ENCODE measurements around the gene SHROOM1. TPM values are rescaled to one million over a fixed set of nuclear protein-coding genes. Genes with fewer than 3 reads are reported as not detected.
"Not testable (repeated sequence)": the region's sequence is repeated elsewhere in the genome, so short reads cannot be mapped to it uniquely, and the experiment has no call there.

The SHROOM1 gene
- total RNA-seq, 1 donor = 0.52 TPM

DNA sequence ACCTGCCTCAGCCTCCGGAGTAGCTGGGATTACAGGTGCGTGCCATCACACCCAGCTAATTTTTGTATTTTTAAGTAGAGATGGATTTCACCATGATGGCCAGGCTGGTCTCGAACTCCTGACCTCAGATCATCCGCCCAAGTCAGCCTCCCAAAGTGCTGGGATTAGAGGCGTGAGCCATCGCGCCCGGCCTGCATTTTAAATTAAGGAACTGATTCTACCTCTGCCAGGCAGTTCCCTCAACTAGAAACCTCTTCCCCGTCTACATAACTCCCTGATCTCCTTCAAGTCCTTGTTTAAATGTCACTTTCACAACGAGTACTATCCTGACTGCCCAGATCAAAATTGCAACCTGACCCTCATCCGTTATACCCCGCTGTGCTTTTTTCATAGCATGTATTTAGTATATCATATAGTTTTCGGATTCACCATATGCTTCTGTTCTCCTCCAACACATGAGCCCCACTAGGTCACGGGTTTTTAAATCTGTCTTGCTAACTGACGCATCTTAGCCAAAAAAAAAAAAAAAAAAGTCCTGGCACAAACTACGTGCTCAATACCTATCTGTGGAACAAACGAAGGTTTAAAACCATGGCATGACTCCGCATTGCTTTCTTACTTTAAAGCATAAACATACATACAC is 18.2 kb downstream of the SHROOM1 start:
- H3K4me3 ChIP-seq (ENCODE audit: low read length) = no peak overlapping the region
- H3K4me1 ChIP-seq (ENCODE audit: insufficient read depth, low read length) = peaks cover 21% of the 10 kb centered on the region
- no peaks in the 10 kb centered on the region for H3K9me3 ChIP-seq (ENCODE audit: low read depth, low read length)
- H3K27me3 ChIP-seq (ENCODE audit: insufficient read depth, low read length) = peaks cover 62% of the 10 kb centered on the region

DNA sequence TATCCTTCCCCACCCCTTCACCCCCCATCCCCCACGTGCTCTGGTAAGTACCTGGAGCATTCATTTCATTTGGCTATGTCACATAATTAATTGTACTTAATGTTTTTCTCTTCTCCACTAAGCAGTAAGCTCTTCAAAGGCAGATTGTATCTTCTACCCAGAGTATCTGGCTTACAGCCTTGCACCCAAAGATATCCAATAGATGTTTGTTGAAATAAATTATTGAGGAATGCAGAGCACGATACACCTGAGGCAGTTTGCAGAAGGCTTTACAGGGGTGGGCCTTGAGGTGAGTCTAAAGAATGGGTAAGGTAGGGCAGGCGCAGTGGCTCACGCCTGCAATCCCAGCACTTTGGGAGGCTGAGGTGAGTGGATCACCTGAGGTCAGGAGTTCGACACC is 19.8 kb downstream of the SHROOM1 start:
- Histone ChIP-seq H3K27me3 (ENCODE audit: insufficient read depth, low read length) (peaks cover 64% of the 10 kb centered on the region), H3K9me3 (ENCODE audit: low read depth, low read length) (no peaks in the 10 kb centered on the region), H3K4me3 (ENCODE audit: low read length) (no peak overlapping the region)

DNA sequence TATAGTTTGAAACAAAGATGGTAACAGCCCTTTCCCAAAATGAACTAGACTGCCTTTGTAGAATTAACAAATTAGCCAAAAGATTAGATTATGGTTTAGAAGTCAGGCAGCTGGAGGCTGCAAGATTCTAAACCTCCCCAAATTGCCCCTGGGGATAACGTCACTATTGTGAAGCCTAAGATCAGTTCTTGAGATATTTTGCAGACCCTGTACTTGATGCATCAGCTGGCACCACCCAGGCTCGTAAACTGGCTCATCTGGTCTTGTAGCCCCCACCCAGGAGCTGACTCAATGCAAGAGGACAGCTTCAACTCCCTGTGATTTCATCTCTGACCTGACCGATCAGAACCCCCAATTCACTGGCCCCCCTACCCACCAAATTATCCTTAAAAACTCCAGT is 21.6 kb downstream of the SHROOM1 start:
- Histone ChIP-seq H3K4me1 (ENCODE audit: insufficient read depth, low read length) (peaks cover 18% of the 10 kb centered on the region), H3K9me3 (ENCODE audit: low read depth, low read length) (no peaks in the 10 kb centered on the region), H3K27me3 (ENCODE audit: insufficient read depth, low read length) (peaks cover 49% of the 10 kb centered on the region), H3K4me3 (ENCODE audit: low read length) (no peak overlapping the region)

More for the DNA sequence above, 19.8 kb downstream of the SHROOM1 start:
- H3K4me1 ChIP-seq (ENCODE audit: insufficient read depth, low read length) = peaks cover 21% of the 10 kb centered on the region

DNA sequence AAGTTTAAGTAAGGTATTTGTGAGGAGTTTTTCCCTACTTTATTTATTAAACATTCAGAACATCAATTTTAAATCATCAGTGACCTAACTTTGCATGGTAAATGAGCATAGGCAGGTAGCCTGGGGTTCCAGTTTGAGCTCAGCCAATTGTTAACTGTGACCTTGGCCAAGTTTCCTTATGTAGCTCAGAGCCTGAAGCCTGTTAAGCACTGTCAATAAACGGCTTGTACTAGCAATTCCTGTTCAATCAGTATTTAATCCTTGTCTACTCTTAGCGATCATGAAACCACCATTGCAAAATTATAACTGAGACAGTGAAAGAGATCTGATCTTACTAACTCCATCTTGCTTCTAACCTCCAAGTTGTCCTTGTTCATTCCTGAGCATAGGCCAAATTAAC is 22.0 kb downstream of the SHROOM1 start:
- H3K4me1 ChIP-seq (ENCODE audit: insufficient read depth, low read length) = peaks cover 14% of the 10 kb centered on the region
- H3K27me3 ChIP-seq (ENCODE audit: insufficient read depth, low read length) = peaks cover 47% of the 10 kb centered on the region
- no peak overlapping the region for H3K4me3 ChIP-seq (ENCODE audit: low read length)
- no peaks in the 10 kb centered on the region for H3K9me3 ChIP-seq (ENCODE audit: low read depth, low read length)

DNA sequence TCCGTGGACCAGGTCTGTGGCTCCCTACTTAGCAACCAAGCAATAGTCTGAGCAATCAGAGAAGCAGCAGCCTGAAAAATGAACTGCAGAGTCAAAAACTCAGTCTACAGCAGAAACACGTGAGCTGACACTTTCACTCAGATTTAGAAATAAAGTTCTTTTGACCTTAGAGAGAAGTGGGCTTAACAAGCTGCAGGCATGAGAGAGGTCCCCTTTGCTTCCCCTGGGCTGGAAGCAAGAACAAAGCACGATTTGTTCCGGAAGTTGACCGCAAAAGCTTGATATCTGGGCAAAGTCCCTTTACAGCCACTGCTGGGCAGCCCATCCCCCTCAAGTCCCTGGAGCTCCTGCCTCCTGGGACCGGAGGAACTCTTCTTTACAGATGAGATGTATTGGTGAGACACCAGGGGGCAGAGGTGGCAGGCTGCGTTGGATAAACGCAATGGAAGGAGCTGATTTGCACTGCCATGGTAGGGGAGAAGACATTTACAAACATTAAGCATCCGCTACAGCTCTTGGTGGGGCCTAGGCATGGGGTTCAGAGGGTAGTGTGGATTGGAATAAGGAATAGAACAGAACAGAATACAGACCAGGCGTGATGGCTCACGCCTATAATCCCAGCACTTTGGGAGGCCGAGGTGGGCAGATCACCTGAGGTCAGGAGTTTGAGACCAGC is 23.1 kb downstream of the SHROOM1 start:
- peaks cover 5% of the 10 kb centered on the region for H3K4me1 ChIP-seq (ENCODE audit: insufficient read depth, low read length)
- peaks cover 41% of the 10 kb centered on the region for H3K27me3 ChIP-seq (ENCODE audit: insufficient read depth, low read length)
- H3K4me3 ChIP-seq (ENCODE audit: low read length) = no peak overlapping the region
- no peaks in the 10 kb centered on the region for H3K9me3 ChIP-seq (ENCODE audit: low read depth, low read length)

DNA sequence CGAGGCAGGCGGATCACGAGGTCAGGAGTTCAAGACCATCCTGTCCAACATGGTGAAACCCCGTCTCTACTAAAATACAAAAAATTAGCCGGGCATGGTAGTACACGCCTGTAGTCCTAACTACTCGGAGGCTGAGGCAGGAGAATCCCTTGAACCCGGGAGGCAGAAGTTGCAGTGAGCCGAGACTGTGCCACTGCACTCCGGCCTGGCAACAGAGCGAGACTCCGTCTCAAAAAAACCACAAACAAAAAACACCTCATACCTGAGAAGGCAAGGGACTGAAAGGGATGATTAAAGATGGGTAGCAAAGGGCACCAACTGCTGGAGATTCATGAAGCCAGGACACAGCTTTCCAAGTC is 23.7 kb downstream of the SHROOM1 start:
- not testable (repeated sequence) for H3K4me3 ChIP-seq (ENCODE audit: low read length); H3K4me1 ChIP-seq (ENCODE audit: insufficient read depth, low read length); H3K9me3 ChIP-seq (ENCODE audit: low read depth, low read length)
- peaks cover 40% of the 10 kb centered on the region for H3K27me3 ChIP-seq (ENCODE audit: insufficient read depth, low read length)

DNA sequence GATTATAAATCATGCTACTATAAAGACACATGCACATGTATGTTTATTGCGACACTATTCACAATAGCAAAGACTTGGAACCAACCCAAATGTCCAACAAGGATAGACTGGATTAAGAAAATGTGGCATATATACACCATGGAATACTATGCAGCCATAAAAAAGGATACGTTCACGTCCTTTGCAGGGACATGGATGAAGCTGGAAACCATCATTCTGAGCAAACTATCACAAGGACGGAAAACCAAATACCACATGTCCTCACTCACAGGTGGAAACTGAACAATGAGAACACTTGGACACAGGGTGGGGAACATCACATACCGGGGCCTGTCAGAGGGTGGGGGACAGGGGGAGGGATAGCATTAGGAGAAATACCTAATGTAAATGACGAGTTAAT is 24.6 kb downstream of the SHROOM1 start:
- not testable (repeated sequence) for H3K4me3 ChIP-seq (ENCODE audit: low read length); H3K9me3 ChIP-seq (ENCODE audit: low read depth, low read length); H3K4me1 ChIP-seq (ENCODE audit: insufficient read depth, low read length)
- peaks cover 39% of the 10 kb centered on the region for H3K27me3 ChIP-seq (ENCODE audit: insufficient read depth, low read length)

DNA sequence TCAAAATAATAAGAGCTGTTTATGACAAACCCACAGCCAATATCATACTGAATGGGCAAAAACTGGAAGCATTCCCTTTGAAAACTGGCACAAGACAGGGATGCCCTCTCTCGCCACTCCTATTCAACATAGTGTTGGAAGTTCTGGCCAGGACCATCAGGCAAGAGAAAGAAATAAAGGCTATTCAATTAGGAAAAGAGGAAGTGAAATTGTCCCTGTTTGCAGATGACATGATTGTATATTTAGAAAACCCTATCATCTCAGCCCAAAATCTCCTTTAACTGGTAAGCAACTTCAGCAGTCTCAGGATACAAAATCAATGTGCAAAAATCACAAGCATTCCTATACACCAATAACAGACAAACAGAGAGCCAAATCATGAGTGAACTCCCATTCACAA is 26.2 kb downstream of the SHROOM1 start:
- H3K27me3 ChIP-seq (ENCODE audit: insufficient read depth, low read length) = peaks cover 29% of the 10 kb centered on the region
- not testable (repeated sequence) for H3K4me1 ChIP-seq (ENCODE audit: insufficient read depth, low read length); H3K4me3 ChIP-seq (ENCODE audit: low read length); H3K9me3 ChIP-seq (ENCODE audit: low read depth, low read length)

DNA sequence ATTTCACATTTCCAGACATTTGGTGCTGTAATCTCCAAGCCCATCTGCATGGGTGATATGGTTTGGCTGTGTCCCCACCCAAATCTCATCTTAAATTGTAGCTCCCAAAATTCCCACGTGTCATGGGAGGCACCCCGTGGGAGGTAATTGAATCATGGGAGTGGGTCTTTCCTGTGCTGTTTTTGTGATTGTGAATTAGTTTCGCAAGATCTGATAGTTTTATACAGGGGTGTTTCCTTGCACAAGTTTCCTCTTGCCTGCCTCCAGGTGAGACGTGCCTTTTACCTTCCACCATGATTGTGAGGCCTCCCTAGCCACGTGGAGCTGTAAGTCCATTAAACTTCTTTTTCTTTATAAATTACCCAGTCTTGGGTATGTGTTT is 27.8 kb downstream of the SHROOM1 start:
- H3K27me3 ChIP-seq (ENCODE audit: insufficient read depth, low read length) = peaks cover 21% of the 10 kb centered on the region
- not testable (repeated sequence) for H3K9me3 ChIP-seq (ENCODE audit: low read depth, low read length); H3K4me3 ChIP-seq (ENCODE audit: low read length); H3K4me1 ChIP-seq (ENCODE audit: insufficient read depth, low read length)

DNA sequence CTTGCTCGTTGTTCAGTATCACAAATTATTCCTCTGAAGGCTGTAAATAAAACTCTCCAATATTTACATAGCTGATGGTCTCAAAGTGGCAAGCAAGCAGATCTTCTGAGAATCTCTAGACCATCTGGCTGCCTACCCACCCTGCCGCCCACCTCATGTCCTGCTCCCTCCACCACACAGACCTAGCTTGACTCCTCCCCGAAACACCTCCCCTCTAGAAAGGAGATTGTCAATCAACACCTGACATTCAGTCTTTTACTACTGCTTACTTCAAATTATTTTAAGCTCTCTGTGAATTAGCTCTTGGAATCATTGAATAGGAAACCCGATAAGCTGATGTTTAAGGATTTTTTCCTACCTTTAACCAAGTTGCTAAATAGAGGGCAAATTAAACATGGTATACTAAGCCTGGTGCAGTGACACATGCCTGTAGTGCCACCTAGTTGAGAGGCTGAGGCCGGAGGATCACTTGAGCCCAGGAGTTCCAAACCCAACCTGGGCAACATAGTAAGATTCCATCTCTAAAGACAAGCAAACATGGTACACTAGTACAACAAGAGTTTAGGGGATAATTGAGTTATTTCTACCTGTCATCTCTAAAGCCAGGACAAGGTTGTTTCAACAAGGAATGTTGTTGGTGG is 28.3 kb downstream of the SHROOM1 start:
- Histone ChIP-seq H3K27me3 (ENCODE audit: insufficient read depth, low read length) (peaks cover 20% of the 10 kb centered on the region), H3K9me3 (ENCODE audit: low read depth, low read length) (no peaks in the 10 kb centered on the region), H3K4me3 (ENCODE audit: low read length) (no peak overlapping the region), H3K4me1 (ENCODE audit: insufficient read depth, low read length) (no peaks in the 10 kb centered on the region)

DNA sequence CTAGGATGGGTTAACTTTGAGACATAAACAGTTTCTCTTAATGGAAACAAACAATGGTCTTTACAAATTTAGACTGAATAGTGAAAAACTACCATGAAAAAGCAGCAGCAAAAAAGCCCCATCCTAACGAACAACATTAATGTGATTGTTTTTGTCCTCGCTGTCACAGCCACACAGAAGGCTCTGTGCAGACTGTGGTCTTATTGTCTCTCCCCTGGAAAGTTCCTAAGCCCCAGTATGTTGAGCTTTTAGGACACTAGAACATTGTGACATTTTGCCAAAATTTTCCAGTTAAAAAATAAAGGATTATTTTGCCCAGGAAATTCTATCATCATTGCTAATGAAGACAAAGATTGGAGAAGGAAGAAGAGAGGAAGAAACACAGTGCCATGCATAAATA is 29.9 kb downstream of the SHROOM1 start:
- Histone ChIP-seq H3K4me3 (ENCODE audit: low read length) (no peak overlapping the region), H3K4me1 (ENCODE audit: insufficient read depth, low read length) (no peaks in the 10 kb centered on the region), H3K9me3 (ENCODE audit: low read depth, low read length) (no peaks in the 10 kb centered on the region), H3K27me3 (ENCODE audit: insufficient read depth, low read length) (peaks cover 16% of the 10 kb centered on the region)

DNA sequence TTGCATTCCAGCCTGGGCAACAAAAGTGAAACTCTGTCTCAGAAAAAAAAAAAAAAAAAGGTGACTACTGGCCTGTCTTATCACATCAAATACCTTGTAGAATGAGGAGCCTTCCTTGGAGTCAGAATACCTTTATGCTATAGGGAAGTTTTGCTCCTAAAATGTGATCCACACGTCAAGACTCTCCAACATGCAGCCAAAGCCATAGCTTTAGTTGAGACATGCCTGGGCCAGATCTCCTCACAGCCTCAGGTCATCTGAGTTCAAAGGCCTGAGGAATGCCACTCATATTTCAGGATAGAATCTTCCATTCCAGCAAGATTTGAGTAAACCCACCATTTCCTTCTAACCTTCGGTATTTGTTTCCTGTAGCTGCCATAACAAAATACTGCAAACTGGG is 31.1 kb downstream of the SHROOM1 start:
- Histone ChIP-seq H3K4me1 (ENCODE audit: insufficient read depth, low read length) (no peaks in the 10 kb centered on the region), H3K9me3 (ENCODE audit: low read depth, low read length) (no peaks in the 10 kb centered on the region), H3K4me3 (ENCODE audit: low read length) (no peak overlapping the region), H3K27me3 (ENCODE audit: insufficient read depth, low read length) (peaks cover 16% of the 10 kb centered on the region)

DNA sequence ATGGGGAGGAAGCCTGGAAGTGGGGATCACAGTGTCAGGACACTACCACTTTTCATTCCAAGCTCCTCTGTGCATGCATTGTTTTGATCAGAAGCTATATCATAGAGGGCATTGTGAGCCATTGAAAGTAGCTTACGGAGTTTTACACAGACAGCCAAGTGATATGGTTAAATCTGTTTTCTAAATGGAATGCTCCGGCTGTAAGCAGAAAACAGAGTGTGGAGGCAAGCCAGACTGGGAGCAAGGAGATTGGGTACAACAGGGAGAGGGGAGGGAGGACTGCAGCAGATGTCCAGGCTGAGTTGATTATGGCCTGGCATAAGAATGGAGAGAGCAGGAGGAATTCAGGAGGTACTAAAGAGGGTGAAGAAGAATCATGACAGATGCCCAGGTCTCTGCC is 32.8 kb downstream of the SHROOM1 start:
- no peak overlapping the region for H3K4me3 ChIP-seq (ENCODE audit: low read length)
- no peaks in the 10 kb centered on the region for H3K4me1 ChIP-seq (ENCODE audit: insufficient read depth, low read length)
- H3K9me3 ChIP-seq (ENCODE audit: low read depth, low read length) = no peaks in the 10 kb centered on the region
- peaks cover 16% of the 10 kb centered on the region for H3K27me3 ChIP-seq (ENCODE audit: insufficient read depth, low read length)

DNA sequence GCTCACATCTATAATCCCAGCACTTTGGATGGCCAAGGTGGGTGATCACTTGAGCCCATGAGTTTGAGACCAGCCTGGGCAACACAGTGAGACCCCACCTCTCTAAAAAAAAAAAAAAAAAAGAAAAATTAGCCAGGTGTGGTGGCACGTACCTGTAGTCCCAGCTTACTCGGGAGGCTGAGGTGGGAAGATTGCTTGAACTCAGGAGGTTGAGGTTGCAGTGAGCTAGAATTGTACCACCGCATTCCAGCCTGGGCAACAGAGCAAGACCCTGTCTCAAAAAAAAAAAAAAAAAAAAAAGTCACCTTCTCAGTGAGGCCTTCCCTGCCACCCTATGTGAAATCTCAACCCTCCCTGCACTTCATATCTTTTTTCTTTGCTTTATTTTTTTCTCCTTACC is 39.4 kb downstream of the SHROOM1 start:
- Histone ChIP-seq H3K9me3 (ENCODE audit: low read depth, low read length) (no peaks in the 10 kb centered on the region), H3K4me1 (ENCODE audit: insufficient read depth, low read length) (no peaks in the 10 kb centered on the region), H3K4me3 (ENCODE audit: low read length) (no peak overlapping the region), H3K27me3 (ENCODE audit: insufficient read depth, low read length) (peaks cover 3% of the 10 kb centered on the region)

DNA sequence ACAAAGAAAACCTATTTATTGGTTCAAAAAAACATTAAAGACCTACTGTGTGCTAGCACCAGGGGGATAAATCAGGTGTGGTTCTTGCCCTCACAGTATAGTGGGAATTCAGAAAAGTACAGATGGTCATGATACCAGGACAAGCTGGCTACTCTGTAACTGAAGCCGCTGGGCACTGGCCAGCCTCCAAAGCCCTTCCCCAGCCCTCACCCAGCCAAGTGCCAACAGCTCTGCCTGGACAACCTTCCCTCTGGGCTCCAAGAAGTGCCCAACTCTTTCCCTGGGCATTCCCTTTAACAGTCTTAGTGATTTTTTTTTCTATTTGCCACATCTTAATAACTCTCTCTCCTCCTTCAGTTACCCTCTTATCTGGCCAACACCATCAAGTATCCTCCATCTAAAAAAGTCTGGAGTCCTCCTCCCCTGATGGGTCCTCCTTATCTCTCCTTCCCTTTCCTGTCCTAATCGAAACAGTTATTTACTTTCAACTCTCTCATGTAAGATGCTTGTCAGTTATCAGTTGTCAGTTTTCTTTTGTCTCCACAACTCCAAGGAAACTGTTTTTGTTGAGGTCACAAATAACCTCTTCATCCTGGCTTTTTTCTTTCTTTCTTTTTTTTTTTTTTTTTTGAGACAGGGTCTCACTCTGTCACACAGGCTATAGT is 40.1 kb downstream of the SHROOM1 start:
- H3K27me3 ChIP-seq (ENCODE audit: insufficient read depth, low read length) = peaks cover 3% of the 10 kb centered on the region
- H3K4me1 ChIP-seq (ENCODE audit: insufficient read depth, low read length) = no peaks in the 10 kb centered on the region
- no peak overlapping the region for H3K4me3 ChIP-seq (ENCODE audit: low read length)
- H3K9me3 ChIP-seq (ENCODE audit: low read depth, low read length) = no peaks in the 10 kb centered on the region
